Neuronal stem cell (in vitro differentiated cells): Measurements from ENCODE around the gene FLYWCH1.

Source experiments
- DNase-seq: peaks from one replicate; pipeline ENCODE4 v3.0.0-alpha.2; 2013; ENCODE audit warnings: low spot score
- H2AFZ ChIP-seq: one replicate; pipeline ENCODE4 v1.6.1; 2013; ENCODE audit warnings: mild to moderate bottlenecking, low read length, inconsistent platforms
- H2AK5ac ChIP-seq: 2 replicates; pipeline ENCODE4 v1.6.1; 2013; ENCODE audit warnings: low read depth, mild to moderate bottlenecking, inconsistent platforms, low read length, moderate library complexity, mixed read lengths
- H2BK120ac ChIP-seq: 2 replicates; pipeline ENCODE4 v1.6.1; 2013; ENCODE audit warnings: low read depth, mild to moderate bottlenecking, inconsistent platforms, low read length, moderate library complexity, mixed read lengths
- H2BK12ac ChIP-seq: one replicate; pipeline ENCODE4 v1.6.1; 2013; ENCODE audit warnings: low read length, inconsistent platforms
- H2BK15ac ChIP-seq: 2 replicates; pipeline ENCODE4 v1.6.1; 2013; ENCODE audit warnings: mild to moderate bottlenecking, low read length, inconsistent platforms, mixed read lengths
- H2BK5ac ChIP-seq: one replicate; pipeline ENCODE4 v1.6.1; 2013; ENCODE audit warnings: inconsistent platforms, mild to moderate bottlenecking, low read length, moderate library complexity
- H3K14ac ChIP-seq: one replicate; pipeline ENCODE4 v1.6.1; 2013; ENCODE audit warnings: low read length, inconsistent platforms
- H3K18ac ChIP-seq: 2 replicates; pipeline ENCODE4 v1.6.1; 2013; ENCODE audit warnings: low read length, inconsistent platforms
- H3K23ac ChIP-seq: 2 replicates; pipeline ENCODE4 v1.6.1; 2013; ENCODE audit warnings: low read depth, mild to moderate bottlenecking, mixed read lengths, low read length, inconsistent platforms; ENCODE audit not compliant: poor library complexity
- H3K27ac ChIP-seq: replicated peaks from 3 replicates; pipeline ENCODE4 v1.5.1; 2013; ENCODE audit warnings: low read length, inconsistent platforms
- H3K27me3 ChIP-seq, 3 experiments: 2 replicates each; pipeline ENCODE4 v1.6.1; 2013; ENCODE audit warnings: low read length in 3 of 3, mild to moderate bottlenecking in 2 of 3, inconsistent platforms in 1 of 3, low read depth in 1 of 3, mixed read lengths in 1 of 3, moderate library complexity in 1 of 3; ENCODE audit not compliant: control insufficient read depth in 3 of 3, insufficient read depth in 3 of 3
- H3K36me3 ChIP-seq, 2 donors: replicated peaks in 1 of 2; 2 replicates each; pipeline ENCODE4 v1.6.1; 2013; ENCODE audit warnings: low read length in 2 of 2; ENCODE audit not compliant: control insufficient read depth in 2 of 2, insufficient read depth in 2 of 2
- H3K4ac ChIP-seq: 2 replicates; pipeline ENCODE4 v1.6.1; 2013; ENCODE audit warnings: inconsistent platforms, mild to moderate bottlenecking, low read length, moderate library complexity
- H3K4me1 ChIP-seq, 2 donors: 1 replicate in 1 of 2; 2 replicates in 1 of 2; pipeline ENCODE4 v1.6.1; 2013; ENCODE audit warnings: low read length in 2 of 2, low read depth in 1 of 2; ENCODE audit not compliant: control insufficient read depth in 2 of 2, insufficient read depth in 1 of 2
- H3K4me2 ChIP-seq: one replicate; pipeline ENCODE4 v1.6.1; 2013; ENCODE audit warnings: mild to moderate bottlenecking, low read length, inconsistent platforms; ENCODE audit not compliant: insufficient read depth, poor library complexity, severe bottlenecking
- H3K4me3 ChIP-seq, 2 donors: 2 replicates each; pipeline ENCODE4 v1.5.1; 2013; ENCODE audit warnings: low read length in 2 of 2, mild to moderate bottlenecking in 2 of 2, inconsistent platforms in 1 of 2, moderate library complexity in 1 of 2
- H3K79me1 ChIP-seq: one replicate; pipeline ENCODE4 v1.6.1; 2013; ENCODE audit warnings: low read depth, mild to moderate bottlenecking, inconsistent platforms, low read length, moderate library complexity
- H3K9ac ChIP-seq: one replicate; pipeline ENCODE4 v1.6.1; 2013; ENCODE audit warnings: mild to moderate bottlenecking, low read depth, low read length, inconsistent platforms; ENCODE audit not compliant: poor library complexity
- H3K9me3 ChIP-seq, 2 donors: replicated peaks in 1 of 2; 2 replicates each; pipeline versions ENCODE3 to v1.6.1; 2013; ENCODE audit warnings: low read length in 2 of 2, mild to moderate bottlenecking in 2 of 2, inconsistent platforms in 1 of 2, low read depth in 1 of 2, mixed read lengths in 1 of 2, moderate library complexity in 1 of 2; ENCODE audit not compliant: control insufficient read depth in 2 of 2, insufficient read depth in 1 of 2
- H4K8ac ChIP-seq: one replicate; pipeline ENCODE4 v1.6.1; 2013; ENCODE audit warnings: low read depth, mild to moderate bottlenecking, inconsistent platforms, low read length, moderate library complexity
- H4K91ac ChIP-seq: one replicate; pipeline ENCODE4 v1.6.1; 2013; ENCODE audit warnings: low read length, low read depth, mild to moderate bottlenecking, inconsistent platforms; ENCODE audit not compliant: poor library complexity
- WGBS, 2 donors: extraction: QIAGEN DNeasy Blood & Tissue Kit; methylation state at CpG; one replicate each; pipeline ENCODE4 v1.1.7; 2013; ENCODE audit warnings: missing lambda C conversion rate in 2 of 2, mixed read lengths in 1 of 2; ENCODE audit not compliant: insufficient read length in 2 of 2, insufficient replicate concordance in 1 of 2; ENCODE audit errors: extremely low coverage in 2 of 2; 5-methylcytosine and 5-hydroxymethylcytosine counted together

Gene FLYWCH1

DNA sequence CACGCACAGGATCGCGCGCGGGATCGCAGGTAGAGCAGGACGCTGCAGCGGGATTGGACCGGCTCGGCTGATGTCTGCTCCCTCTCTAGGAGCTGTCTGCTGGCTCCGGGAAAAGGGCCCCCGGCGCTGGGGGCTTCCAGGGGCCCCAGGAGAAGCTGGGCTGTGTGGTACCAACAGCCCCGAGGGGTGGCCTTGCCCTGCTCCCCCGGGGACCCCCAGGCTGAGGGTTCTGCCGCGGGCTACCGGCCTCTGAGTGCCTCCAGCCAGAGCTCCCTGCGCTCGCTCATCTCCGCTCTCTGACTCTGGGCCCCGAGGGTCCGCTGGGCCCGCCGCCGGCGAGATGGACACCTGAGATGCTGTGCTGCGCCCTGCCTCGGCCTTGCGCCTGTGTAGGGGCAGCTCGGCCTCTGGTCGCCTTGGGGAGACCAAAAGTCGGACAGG is 56.0 kb downstream of the FLYWCH1 start:
- Histone ChIP-seq H3K4me3 (no peak overlapping the region), H2BK120ac (no peak overlapping the region), H3K9me3 (no peaks in the 10 kb centered on the region), H3K36me3 (peaks cover 7 to 20% of the 10 kb centered on the region in 2 donors), H4K91ac (no peak overlapping the region), H2AFZ (no peak overlapping the region), H3K79me1 (peaks cover 17% of the 10 kb centered on the region), H3K27ac (no peak overlapping the region), H3K9ac (no peak overlapping the region), H3K14ac (no peak overlapping the region), H3K4me2 (no peak overlapping the region), H2BK5ac (no peak overlapping the region), H3K18ac (no peak overlapping the region), H4K8ac (no peak overlapping the region), H3K27me3 (peaks cover 0 to 31% (median 13%) of the 10 kb centered on the region in 3 experiments), H2BK12ac (no peak overlapping the region), H3K4me1 (peaks cover 21 to 22% of the 10 kb centered on the region in 2 donors), H2AK5ac (no peak overlapping the region), H3K4ac (no peak overlapping the region), H2BK15ac (no peak overlapping the region), H3K23ac (no peak overlapping the region)
- WGBS, 2 donors: no CpG with 5 or more reads among the region's 33 CpGs
- no peak for DNase-seq

- Histone ChIP-seq H3K4me3 (peak overlapping the region in 1 of 2 donors; percentile 52), H2BK5ac (no peak overlapping the region), H2AFZ (peak overlapping the region; percentile 78), H3K27me3 (peaks cover 0 to 28% (median 10%) of the 10 kb centered on the region in 3 experiments), H3K27ac (no peak overlapping the region), H3K18ac (no peak overlapping the region), H3K14ac (no peak overlapping the region), H3K4ac (no peak overlapping the region), H3K23ac (no peak overlapping the region), H3K79me1 (peaks cover 17% of the 10 kb centered on the region), H2AK5ac (no peak overlapping the region), H3K9ac (peak overlapping the region; percentile 39), H3K9me3 (no peaks in the 10 kb centered on the region), H2BK120ac (no peak overlapping the region), H4K91ac (no peak overlapping the region), H2BK15ac (no peak overlapping the region), H3K4me2 (peak overlapping the region; percentile 96), H2BK12ac (no peak overlapping the region), H3K4me1 (peaks cover 18 to 19% of the 10 kb centered on the region in 2 donors), H4K8ac (no peak overlapping the region), H3K36me3 (peaks cover 11 to 26% of the 10 kb centered on the region in 2 donors)
- WGBS, 2 donors: no CpG with 5 or more reads among the region's 18 CpGs
- DNase-seq: no peak
Measured at GRCh38 chr16:2968368-2968737, 56.6 kb downstream of the FLYWCH1 start.

GRCh38 chr16:2968738-2969544 is 57.2 kb downstream of the FLYWCH1 start, which contains the start of gene PAQR4:
TSS of gene PAQR4 (plus strand) at chr16:2969348. CDS start at chr16:2969675, 327 bp downstream.
- peak; percentile 91 for DNase-seq
- H2AK5ac ChIP-seq: peak within 1 kb of the TSS; percentile 74
- peaks cover 11 to 32% of the 10 kb centered on the region in 2 donors for H3K36me3 ChIP-seq
- no peak within 1 kb of the TSS for H3K4ac ChIP-seq
- H3K9ac ChIP-seq: peak within 1 kb of the TSS; percentile 99
- peaks cover 15 to 18% of the 10 kb centered on the region in 2 donors for H3K4me1 ChIP-seq
- H2BK12ac ChIP-seq: peak within 1 kb of the TSS; percentile 30
- H3K4me3 ChIP-seq: peak within 1 kb of the TSS; percentile 52 to 95
- WGBS, 2 donors: no CpG with 5 or more reads among the region's 98 CpGs
- H3K9me3 ChIP-seq: no peaks in the 10 kb centered on the region
- H3K18ac ChIP-seq: peak within 1 kb of the TSS; percentile 73
- peak within 1 kb of the TSS; percentile 35 for H2BK5ac ChIP-seq
- no peak within 1 kb of the TSS for H2BK120ac ChIP-seq
- H3K79me1 ChIP-seq: peaks cover 17% of the 10 kb centered on the region
- peak within 1 kb of the TSS; percentile 96 for H3K4me2 ChIP-seq
- H3K27ac ChIP-seq: peak within 1 kb of the TSS; percentile 56
- no peak within 1 kb of the TSS for H4K91ac ChIP-seq
- H2BK15ac ChIP-seq: peak within 1 kb of the TSS; percentile 89
- H4K8ac ChIP-seq: no peak within 1 kb of the TSS
- H3K14ac ChIP-seq: peak within 1 kb of the TSS; percentile 90
- H3K23ac ChIP-seq: peak within 1 kb of the TSS; percentile 90
- H2AFZ ChIP-seq: peak within 1 kb of the TSS; percentile 78
- peaks cover 0 to 23% (median 4%) of the 10 kb centered on the region in 3 experiments for H3K27me3 ChIP-seq
